SK-N-MC (cell line): ENCODE measurements around the gene IRF3.

Experiments
- EZH2 ChIP-seq: fragments of 200-600 bp; sonication (generic); IDR thresholded peaks from one replicate; pipeline ENCODE4 v1.6.1; 2017; ENCODE audit warnings: antibody characterized with exemption
- POLR2AphosphoS5 ChIP-seq: IDR thresholded peaks from 2 replicates; pipeline ENCODE4 v1.6.1; 2012; ENCODE audit warnings: mild to moderate bottlenecking, low read depth, low read length, borderline replicate concordance

DNA sequence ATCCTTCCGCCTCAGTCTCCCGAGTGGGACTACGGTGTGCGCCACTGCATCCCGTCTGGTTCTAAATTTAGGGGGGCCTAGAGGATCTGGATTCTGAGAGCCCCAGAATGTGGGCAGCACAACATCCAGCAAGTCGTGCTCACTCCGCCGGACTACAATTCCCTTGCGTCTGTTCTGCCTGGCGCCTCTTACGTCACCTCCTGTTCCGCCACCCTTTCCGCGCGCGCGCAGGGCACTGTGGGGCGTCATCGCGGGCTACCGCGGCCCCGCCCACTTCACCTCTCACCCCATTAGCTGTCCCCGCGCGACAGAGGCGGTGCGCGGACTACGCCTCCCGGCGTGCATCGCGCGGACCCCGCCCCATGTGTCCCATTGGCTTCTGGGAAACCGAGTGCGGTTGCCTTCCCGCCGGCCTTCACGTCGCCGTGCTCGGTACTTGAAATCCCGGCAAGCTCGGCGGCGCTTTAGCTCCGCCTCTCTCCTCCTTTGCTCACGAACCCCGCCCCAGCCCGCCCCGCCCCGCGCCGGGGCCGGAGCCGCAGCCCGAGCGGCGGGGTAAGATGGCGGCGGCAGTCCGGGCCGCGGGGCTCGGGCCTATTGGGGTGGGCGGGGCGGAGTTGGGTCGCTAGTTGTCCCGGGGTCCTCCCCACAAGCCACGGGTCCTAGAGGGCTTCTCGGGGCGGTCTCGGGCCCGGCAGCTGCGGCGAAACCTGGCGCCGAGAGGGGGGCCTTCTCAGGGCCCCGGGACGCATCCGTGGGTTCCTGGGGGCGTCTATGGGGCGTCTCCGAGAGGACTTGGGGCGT, 23.8 kb downstream of the IRF3 start, which contains the start of gene SCAF1:
- TF ChIP-seq EZH2 (no peak), POLR2AphosphoS5 (0 out of 2 replicates have a peak, but pooled peaks have one; percentile 37)
